Activated T-cell treated with anti-CD3 and anti-CD28 coated beads, Interleukin-2, amount 50 U/mL, for 72 hours (primary cell): ENCODE results near the gene SMYD3. TPM values are rescaled to one million over a fixed set of nuclear protein-coding genes. Genes with fewer than 3 reads are reported as not detected.

Experiments used
- ATAC-seq, 2 donors: fragments of 150-1000 bp; cut with Tn5 transposase; replicated peaks in 1 of 2; 2 replicates each; pipeline ENCODE4 v1.10.0; 2021; ENCODE audit warnings: moderate library complexity in 2 of 2, mild to moderate bottlenecking in 1 of 2
- DNase-seq, 2 donors: peaks; one replicate each; pipeline ENCODE4 v3.0.0; 2021 to 2022; ENCODE audit warnings: mixed read lengths in 1 of 2
- H3K27ac Mint-ChIP-seq: one replicate; pipeline ENCODE4 v1.8.0; 2022; ENCODE audit warnings: mild to moderate bottlenecking, moderate library complexity, mixed read lengths
- H3K27me3 Mint-ChIP-seq: one replicate; pipeline ENCODE4 v1.8.0; 2022; ENCODE audit warnings: low read depth, mixed read lengths
- H3K36me3 Mint-ChIP-seq, 2 donors: one replicate each; pipeline ENCODE4 v1.8.0; 2022; ENCODE audit warnings: mixed read lengths in 2 of 2, mild to moderate bottlenecking in 1 of 2; ENCODE audit not compliant: insufficient read depth in 2 of 2
- H3K4me1 Mint-ChIP-seq: one replicate; pipeline ENCODE4 v1.8.0; 2022; ENCODE audit warnings: low read depth, mixed read lengths
- H3K4me3 Mint-ChIP-seq, 2 donors: one replicate each; pipeline ENCODE4 v1.8.0; 2022; ENCODE audit warnings: mild to moderate bottlenecking in 2 of 2, mixed read lengths in 2 of 2, moderate library complexity in 2 of 2
- H3K9me3 Mint-ChIP-seq, 2 donors: one replicate each; pipeline ENCODE4 v1.8.0; 2022; ENCODE audit warnings: mixed read lengths in 2 of 2
- total RNA-seq, 2 donors: library from RNA; stranded (reverse); gene quantifications; one replicate each; pipeline ENCODE4 v1.2.3, GENCODE V29; 2022

Gene SMYD3
- total RNA-seq, 2 donors from 2014 or later, result 19.1 to 21.0 TPM

- Mint-ChIP-seq H3K36me3 (peaks cover 0 to 5% of the 10 kb centered on the region in 2 donors), H3K9me3 (no peaks in the 10 kb centered on the region), H3K27ac (no peak overlapping the region), H3K4me1 (no peaks in the 10 kb centered on the region), H3K27me3 (no peaks in the 10 kb centered on the region), H3K4me3 (no peak overlapping the region)
- DNase-seq (no peak), ATAC-seq (no peak)
These were observed 664.0 kb downstream of the SMYD3 start for GRCh38 chr1:245843101-245843500.

- no peaks in the 10 kb centered on the region for H3K9me3 Mint-ChIP-seq
- no peak overlapping the region for H3K27ac Mint-ChIP-seq
- no peaks in the 10 kb centered on the region for H3K4me1 Mint-ChIP-seq
- ATAC-seq, result no peak
- H3K4me3 Mint-ChIP-seq, result no peak overlapping the region
- H3K27me3 Mint-ChIP-seq, result no peaks in the 10 kb centered on the region
- DNase-seq, result no peak
- peaks cover 0 to 5% of the 10 kb centered on the region in 2 donors for H3K36me3 Mint-ChIP-seq
These were observed 665.0 kb downstream of the SMYD3 start for GRCh38 chr1:245842106-245842505.

GRCh38 chr1:245840971-245841370 lies 666.1 kb downstream of the SMYD3 start:
- no peak overlapping the region for H3K4me3 Mint-ChIP-seq
- H3K9me3 Mint-ChIP-seq, result no peaks in the 10 kb centered on the region
- ATAC-seq, result no peak
- no peak for DNase-seq
- no peak overlapping the region for H3K27ac Mint-ChIP-seq
- peaks cover 0 to 3% of the 10 kb centered on the region in 2 donors for H3K36me3 Mint-ChIP-seq
- no peaks in the 10 kb centered on the region for H3K4me1 Mint-ChIP-seq
- H3K27me3 Mint-ChIP-seq, result no peaks in the 10 kb centered on the region

GRCh38 chr1:245837718-245838117 lies 669.4 kb downstream of the SMYD3 start:
- no peak for ATAC-seq
- H3K4me1 Mint-ChIP-seq, result no peaks in the 10 kb centered on the region
- no peak overlapping the region for H3K27ac Mint-ChIP-seq

GRCh38 chr1:245835386-245835785 lies 671.7 kb downstream of the SMYD3 start:
- H3K27ac Mint-ChIP-seq, result no peak overlapping the region
- ATAC-seq (no peak), DNase-seq (no peak)
- H3K27me3 Mint-ChIP-seq, result no peaks in the 10 kb centered on the region
- H3K9me3 Mint-ChIP-seq, result peaks cover 0 to 3% of the 10 kb centered on the region in 2 donors
- peaks cover 0 to 1% of the 10 kb centered on the region in 2 donors for H3K36me3 Mint-ChIP-seq
- no peaks in the 10 kb centered on the region for H3K4me1 Mint-ChIP-seq
- H3K4me3 Mint-ChIP-seq, result no peak overlapping the region

More at GRCh38 chr1:245837718-245838117, 669.4 kb downstream of the SMYD3 start:
- Mint-ChIP-seq H3K4me3 (no peak overlapping the region), H3K36me3 (no peaks in the 10 kb centered on the region), H3K9me3 (no peaks in the 10 kb centered on the region), H3K27me3 (no peaks in the 10 kb centered on the region)
- no peak for DNase-seq

GRCh38 chr1:245834002-245834401 lies 673.1 kb downstream of the SMYD3 start:
- Mint-ChIP-seq H3K27me3 (no peaks in the 10 kb centered on the region), H3K4me1 (no peaks in the 10 kb centered on the region), H3K9me3 (peaks cover 3% of the 10 kb centered on the region in 2 donors), H3K4me3 (no peak overlapping the region), H3K36me3 (peaks cover 0 to 1% of the 10 kb centered on the region in 2 donors), H3K27ac (no peak overlapping the region)
- ATAC-seq (no peak), DNase-seq (no peak)

GRCh38 chr1:245832771-245833527 lies 674.1 kb downstream of the SMYD3 start:
- peaks cover 0 to 1% of the 10 kb centered on the region in 2 donors for H3K36me3 Mint-ChIP-seq
- DNase-seq (no peak), ATAC-seq (no peak)
- no peak overlapping the region for H3K4me3 Mint-ChIP-seq
- H3K4me1 Mint-ChIP-seq, result no peaks in the 10 kb centered on the region
- peaks cover 3% of the 10 kb centered on the region in 2 donors for H3K9me3 Mint-ChIP-seq
- H3K27ac Mint-ChIP-seq, result no peak overlapping the region
- H3K27me3 Mint-ChIP-seq, result no peaks in the 10 kb centered on the region

GRCh38 chr1:245831518-245831917 lies 675.6 kb downstream of the SMYD3 start:
- no peak for DNase-seq
- Mint-ChIP-seq H3K36me3 (peaks cover 0 to 1% of the 10 kb centered on the region in 2 donors), H3K4me3 (no peak overlapping the region), H3K27me3 (no peaks in the 10 kb centered on the region), H3K9me3 (peaks cover 3% of the 10 kb centered on the region in 2 donors), H3K27ac (no peak overlapping the region), H3K4me1 (no peaks in the 10 kb centered on the region)
- ATAC-seq, result no peak

GRCh38 chr1:245829826-245830225 lies 677.3 kb downstream of the SMYD3 start:
- no peak overlapping the region for H3K4me3 Mint-ChIP-seq
- H3K9me3 Mint-ChIP-seq, result peaks cover 3% of the 10 kb centered on the region in 2 donors
- DNase-seq (no peak), ATAC-seq (no peak)
- H3K4me1 Mint-ChIP-seq, result no peaks in the 10 kb centered on the region
- no peak overlapping the region for H3K27ac Mint-ChIP-seq
- H3K36me3 Mint-ChIP-seq, result peaks cover 0 to 1% of the 10 kb centered on the region in 2 donors
- H3K27me3 Mint-ChIP-seq, result no peaks in the 10 kb centered on the region

GRCh38 chr1:245829194-245829593 lies 677.9 kb downstream of the SMYD3 start:
- H3K4me3 Mint-ChIP-seq, result no peak overlapping the region
- H3K36me3 Mint-ChIP-seq, result peaks cover 0 to 1% of the 10 kb centered on the region in 2 donors
- no peaks in the 10 kb centered on the region for H3K27me3 Mint-ChIP-seq
- DNase-seq (no peak), ATAC-seq (no peak)
- H3K27ac Mint-ChIP-seq, result no peak overlapping the region
- no peaks in the 10 kb centered on the region for H3K4me1 Mint-ChIP-seq
- H3K9me3 Mint-ChIP-seq, result peaks cover 3% of the 10 kb centered on the region in 2 donors

GRCh38 chr1:245827301-245827700 lies 679.8 kb downstream of the SMYD3 start:
- ATAC-seq (no peak), DNase-seq (no peak)
- Mint-ChIP-seq H3K4me3 (no peak overlapping the region), H3K36me3 (peaks cover 1 to 3% of the 10 kb centered on the region in 2 donors), H3K27ac (no peak overlapping the region), H3K9me3 (peaks cover 7% of the 10 kb centered on the region in 2 donors), H3K27me3 (no peaks in the 10 kb centered on the region), H3K4me1 (no peaks in the 10 kb centered on the region)

- H3K36me3 Mint-ChIP-seq, result peaks cover 0 to 3% of the 10 kb centered on the region in 2 donors
- no peaks in the 10 kb centered on the region for H3K27me3 Mint-ChIP-seq
- H3K4me3 Mint-ChIP-seq, result no peak overlapping the region
These were observed 681.8 kb downstream of the SMYD3 start for GRCh38 chr1:245825128-245825901.

GRCh38 chr1:245823408-245824147 lies 683.5 kb downstream of the SMYD3 start:
- H3K4me3 Mint-ChIP-seq, result no peak overlapping the region
- H3K27ac Mint-ChIP-seq, result no peak overlapping the region
- no peaks in the 10 kb centered on the region for H3K27me3 Mint-ChIP-seq
- peaks cover 4% of the 10 kb centered on the region in 2 donors for H3K9me3 Mint-ChIP-seq
- no peak for DNase-seq
- peaks cover 0 to 3% of the 10 kb centered on the region in 2 donors for H3K36me3 Mint-ChIP-seq
- no peaks in the 10 kb centered on the region for H3K4me1 Mint-ChIP-seq
- no peak for ATAC-seq

More at GRCh38 chr1:245825128-245825901, 681.8 kb downstream of the SMYD3 start:
- ATAC-seq (no peak), DNase-seq (no peak)
- peaks cover 4 to 7% of the 10 kb centered on the region in 2 donors for H3K9me3 Mint-ChIP-seq
- H3K27ac Mint-ChIP-seq, result no peak overlapping the region
- no peaks in the 10 kb centered on the region for H3K4me1 Mint-ChIP-seq
